ENCODE results near the gene ZDHHC19.

GRCh38 chr3:196169836-196170240 is 41.4 kb downstream of the ZDHHC19 start:
- TF ChIP-seq EZH2 (IDR thresholded peaks at IDR 0.05; ENCODE audit: borderline replicate concordance, low read length) (no peak), CTCF (conservative IDR thresholded peaks at IDR 0.05 in 1 of 2, IDR thresholded peaks at IDR 0.05 in 1 of 2; ENCODE audit: extremely low read depth in 1 of 2, insufficient read depth in 1 of 2, low read depth in 1 of 2, low read length in 2 of 2) (no peak)

Measured in mammary epithelial cell (primary cell).